Inflammatory macrophage treated with lipopolysaccharide for 4 hours (primary cell): Measurements from ENCODE around the gene CEP85L.

ENCODE experiments used
- DNase-seq: peaks from one replicate; pipeline ENCODE4 v3.0.0-alpha.2; 2020

Gene CEP85L

DNA sequence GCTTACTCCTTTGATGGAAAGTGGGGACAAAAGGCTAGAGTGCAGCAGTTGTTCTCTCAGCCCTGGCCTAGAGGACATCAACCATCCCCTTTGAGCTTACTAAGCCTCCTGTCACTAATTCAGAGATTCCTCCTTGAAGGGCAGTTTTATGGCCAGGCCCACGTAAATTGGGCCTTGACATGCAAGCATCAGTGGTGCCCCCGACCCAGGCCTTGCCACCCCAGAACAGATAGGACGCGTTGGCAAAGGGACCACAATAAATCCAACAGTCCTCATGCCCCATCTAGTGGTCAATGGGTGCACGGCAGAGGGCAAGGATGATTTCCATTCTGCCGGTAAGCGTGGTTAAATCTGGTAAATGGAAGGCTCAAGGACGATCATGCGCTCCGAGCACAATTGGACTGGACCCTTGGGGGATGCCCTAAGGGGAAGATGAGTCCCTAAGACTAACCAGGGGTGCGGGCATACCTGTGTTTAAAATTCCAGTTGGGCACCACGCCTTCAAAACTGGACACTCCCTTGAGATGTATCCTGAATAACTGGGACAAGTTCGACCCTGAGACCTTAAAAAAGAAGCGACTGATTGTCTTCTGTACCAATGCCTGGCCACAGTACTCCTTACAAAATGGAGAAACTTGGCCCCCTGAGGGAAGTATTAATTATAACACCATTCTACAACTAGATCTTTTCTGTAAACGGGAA, 32.6 kb downstream of the CEP85L start:
- peak; percentile 44 for DNase-seq

DNA sequence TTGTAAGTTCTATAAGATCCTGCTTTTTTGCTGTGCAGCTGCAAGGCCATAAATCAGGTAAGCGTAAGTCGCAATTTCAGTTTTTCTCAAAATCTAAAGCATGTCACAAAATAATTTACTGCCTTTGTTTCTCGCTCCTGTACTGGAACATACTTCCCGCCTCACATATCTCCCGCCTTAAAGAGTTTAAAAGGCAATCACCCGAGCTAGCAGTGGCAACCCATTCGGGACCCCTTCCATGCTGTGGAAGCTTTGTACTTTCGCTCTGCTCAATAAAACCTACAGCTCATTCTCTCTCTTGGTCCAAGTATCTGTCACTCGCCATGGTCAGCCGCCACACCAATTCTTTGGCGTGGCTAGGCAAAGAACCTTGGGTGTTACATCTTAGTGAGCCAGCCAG, 34.0 kb downstream of the CEP85L start:
- no peak for DNase-seq

DNA sequence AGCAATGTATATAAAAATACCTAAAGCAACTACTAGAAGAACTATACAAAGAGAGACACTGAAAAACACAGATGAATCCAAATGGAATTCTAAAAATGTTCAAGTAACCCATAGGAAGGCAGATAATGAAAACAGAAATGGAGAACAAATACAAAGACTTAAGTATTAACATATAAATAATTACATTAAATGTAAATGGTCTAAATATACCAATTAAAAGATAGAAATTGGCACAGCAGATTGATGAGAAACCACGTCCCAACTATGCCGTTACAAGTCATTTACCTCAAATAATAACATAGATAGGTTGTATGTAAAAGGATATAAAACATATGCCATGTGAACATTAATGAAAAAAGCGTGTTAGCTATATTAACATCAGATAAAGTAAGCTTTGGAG, 40.1 kb downstream of the CEP85L start:
- DNase-seq, result no peak

DNA sequence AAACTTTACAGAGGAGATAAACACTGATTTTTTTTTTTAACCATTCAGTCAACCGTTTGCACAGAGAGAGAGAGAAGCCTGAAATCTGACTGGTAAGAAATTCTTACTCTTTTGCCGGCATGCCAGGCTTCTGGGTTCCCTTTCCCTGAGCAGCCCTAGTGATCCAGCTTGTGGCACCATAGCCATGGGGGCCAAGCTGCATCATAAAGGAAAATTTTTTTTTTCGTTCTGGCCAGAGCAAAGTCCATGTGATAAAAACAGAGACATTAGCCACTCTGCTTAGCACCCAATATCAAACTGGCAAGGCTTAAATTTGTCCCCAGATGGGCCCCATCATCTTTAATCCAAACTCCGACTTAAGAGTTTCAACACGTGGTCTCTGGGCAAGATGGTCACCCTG, 44.5 kb downstream of the CEP85L start:
- DNase-seq, result no peak

- no peak for DNase-seq
Observed at GRCh38 chr6:118606268-118606667, 45.1 kb downstream of the CEP85L start.

DNA sequence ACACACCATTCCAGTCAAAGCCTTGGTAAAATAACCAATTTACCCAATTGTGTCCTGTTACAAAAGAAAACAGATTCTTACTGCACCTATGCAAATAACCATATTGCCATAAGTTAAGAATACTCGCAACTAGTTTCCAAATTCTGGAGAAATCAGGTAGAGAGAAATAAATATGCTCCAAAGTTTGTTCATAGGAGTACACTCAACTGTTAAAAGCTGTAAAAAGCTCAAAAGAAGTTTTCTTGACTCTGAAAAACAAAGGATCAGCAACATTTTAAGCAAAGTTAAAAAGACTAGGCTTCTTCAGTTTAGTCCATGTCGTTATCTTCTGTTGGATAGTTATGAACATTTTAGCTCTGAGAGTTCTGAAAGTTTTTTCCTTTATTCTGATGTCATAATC, 48.0 kb downstream of the CEP85L start:
- DNase-seq, result no peak

GRCh38 chr6:118602300-118602699, 49.1 kb downstream of the CEP85L start:
- no peak for DNase-seq

DNA sequence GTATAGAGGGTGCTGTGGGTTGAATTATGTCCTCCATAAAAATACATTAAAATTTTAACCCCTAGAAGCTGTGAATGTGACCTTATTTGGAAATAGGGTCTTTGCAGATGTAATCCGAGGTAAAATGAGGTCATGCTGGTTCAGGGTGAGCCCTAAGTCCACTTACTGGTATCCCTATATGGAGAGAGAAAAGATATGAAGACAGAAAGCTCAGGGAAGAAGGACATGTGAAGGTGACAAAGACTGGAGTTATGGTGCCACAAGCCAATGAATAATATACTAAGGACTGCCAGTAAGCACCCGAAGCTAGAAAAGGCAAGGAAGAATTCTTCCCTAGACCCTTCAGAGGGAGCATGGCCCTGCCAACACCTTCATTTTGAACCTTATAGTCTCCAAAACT, 53.1 kb downstream of the CEP85L start:
- no peak for DNase-seq

DNA sequence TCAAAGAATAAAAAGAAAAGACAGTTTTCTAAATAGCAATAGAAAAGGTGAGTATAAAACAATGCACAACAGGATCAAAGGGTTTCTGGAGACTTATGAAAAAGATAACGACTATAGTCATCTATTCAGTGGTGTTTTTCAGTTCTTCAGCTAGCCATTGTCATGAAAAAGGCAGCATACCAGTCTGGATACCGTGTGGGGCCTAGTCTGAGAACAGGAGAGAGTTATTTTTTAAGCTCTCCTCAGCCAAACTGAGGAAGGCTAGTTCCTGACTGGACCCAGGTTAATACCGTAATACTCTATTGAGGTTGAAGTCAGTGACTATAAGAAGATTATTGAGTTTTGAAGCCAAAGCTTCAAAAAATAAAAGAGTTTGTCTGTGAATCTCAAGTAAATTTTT, 53.8 kb downstream of the CEP85L start:
- DNase-seq, result no peak

DNA sequence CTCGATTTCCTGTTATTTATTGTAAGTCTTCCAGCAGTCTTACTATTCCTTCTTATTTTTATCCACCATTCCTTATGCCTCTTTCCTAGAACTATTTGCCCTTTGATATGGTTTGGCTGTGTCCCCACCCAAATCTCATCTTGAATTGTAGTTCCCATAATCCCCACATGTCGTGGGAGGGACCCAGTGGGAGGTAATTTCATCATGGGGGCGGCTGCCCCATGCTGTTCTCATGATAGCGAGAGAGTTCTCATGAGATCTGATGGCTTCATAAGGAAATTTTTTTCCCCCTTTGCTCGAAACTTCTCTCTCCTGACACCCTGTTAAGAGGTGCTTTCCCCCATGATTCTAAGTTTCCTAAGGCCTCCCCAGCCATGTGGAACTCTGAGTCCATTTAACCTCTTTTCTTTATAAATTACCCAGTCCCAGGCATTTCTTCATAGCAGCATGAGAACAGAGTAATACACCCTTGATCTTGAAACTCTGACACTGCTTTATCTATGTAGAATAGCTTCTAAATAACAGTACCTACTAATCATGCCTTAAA, 54.5 kb downstream of the CEP85L start:
- DNase-seq, result no peak

GRCh38 chr6:118594877-118595276, 56.5 kb downstream of the CEP85L start:
- peak; percentile 37 for DNase-seq

DNA sequence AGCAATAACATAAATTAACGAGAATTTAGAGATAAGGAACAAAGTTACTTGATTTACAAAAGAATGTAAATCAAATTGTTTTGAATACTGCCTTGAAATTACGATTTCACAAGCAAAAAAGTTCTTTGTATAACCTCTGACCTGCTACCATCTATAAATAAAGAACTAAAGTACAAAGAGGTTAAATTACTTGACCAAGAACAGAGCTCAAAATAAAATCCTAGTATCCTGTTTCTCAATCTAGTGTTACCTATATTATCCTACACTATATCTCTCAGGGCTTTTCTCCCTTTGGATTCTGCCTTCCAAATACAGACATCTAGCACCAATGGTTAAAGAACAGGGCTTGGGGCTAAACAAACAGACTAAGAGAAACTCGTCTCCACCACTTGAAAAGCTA, 59.5 kb downstream of the CEP85L start:
- DNase-seq, result no peak

DNA sequence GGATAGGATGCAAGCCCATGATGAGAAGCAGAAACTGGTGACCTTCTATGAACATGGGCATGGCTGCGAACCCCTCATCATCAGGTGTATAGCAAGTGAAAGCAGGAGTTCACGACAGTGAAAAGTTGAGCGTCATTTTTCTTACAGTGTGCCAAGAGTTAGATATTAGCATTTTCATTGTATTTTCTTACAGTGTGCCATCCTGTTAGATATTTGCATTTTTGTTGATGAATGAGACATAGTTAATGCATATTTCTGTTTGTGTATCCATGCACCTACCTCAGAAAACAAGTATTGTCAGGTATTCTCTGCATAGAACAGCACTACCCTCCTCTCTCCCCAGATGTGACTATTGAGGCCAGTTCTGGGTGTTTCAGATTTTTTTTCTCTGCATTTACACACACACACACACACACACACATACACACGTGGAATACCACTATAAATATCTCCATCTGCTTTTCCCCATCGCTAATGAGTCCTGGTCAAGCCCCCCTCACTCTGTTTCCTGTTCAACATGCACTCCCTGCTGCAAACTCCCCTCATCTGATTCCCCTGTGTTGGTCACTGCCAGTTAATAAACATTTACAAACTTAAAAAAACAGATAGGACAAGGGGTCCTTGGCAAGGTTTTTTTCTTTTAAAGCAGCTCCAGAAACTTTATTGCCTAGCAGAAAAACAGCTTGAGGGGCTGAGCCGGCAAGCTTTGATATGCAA, 61.6 kb downstream of the CEP85L start:
- no peak for DNase-seq

DNA sequence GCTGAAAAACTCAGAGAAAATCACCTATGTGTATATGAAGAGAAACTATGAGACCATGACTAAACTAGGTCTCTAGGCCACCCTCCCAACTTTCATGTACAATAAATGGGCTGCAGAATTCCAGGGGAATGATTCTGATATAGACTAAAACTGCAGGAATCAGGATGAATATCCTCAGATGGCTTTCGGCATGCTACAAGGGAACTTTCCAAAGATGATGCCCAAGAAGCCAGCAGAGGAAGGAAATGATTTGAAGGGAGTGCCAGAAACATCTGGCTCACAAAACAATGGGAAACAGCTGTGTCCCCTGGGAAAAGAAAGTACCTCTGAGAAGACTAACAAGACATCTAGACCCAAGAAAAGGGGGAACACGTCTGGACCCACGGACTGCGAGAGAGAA, 62.2 kb downstream of the CEP85L start:
- no peak for DNase-seq

GRCh38 chr6:118588626-118589025, 62.8 kb downstream of the CEP85L start:
- DNase-seq, result no peak

DNA sequence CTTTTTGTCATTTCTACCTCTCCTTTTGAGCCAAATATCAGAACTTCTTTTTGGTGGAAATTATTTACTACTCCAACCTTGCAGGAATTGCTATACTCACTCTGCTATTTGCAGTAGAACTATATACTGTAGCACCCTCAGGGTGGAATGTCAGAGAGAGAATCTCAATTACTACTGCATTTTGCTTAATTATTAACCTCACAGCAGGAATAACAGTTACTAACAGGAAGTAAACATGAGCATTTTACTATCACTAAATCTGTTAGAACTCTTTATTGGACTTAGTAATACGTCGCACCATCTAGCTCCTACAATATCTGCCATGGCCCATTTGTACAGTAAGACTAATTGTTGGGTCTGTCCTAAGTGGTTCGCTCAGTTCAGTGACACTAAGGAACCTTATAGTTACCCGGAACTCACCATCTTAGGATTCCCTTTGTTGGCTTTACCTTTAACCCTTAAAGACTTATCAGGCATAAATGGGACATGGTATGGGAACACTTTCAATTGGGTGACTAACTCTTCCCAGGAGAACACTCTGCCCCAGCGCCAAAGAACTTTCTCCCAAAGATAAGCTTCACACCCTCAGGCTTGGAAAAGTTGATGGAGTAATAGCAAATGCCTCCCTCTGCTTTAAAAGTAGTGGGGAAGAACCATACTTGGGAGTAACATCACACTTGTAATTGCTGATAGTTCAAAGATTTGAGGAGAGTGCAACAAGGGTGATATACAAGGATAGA, 64.5 kb downstream of the CEP85L start:
- no peak for DNase-seq

DNA sequence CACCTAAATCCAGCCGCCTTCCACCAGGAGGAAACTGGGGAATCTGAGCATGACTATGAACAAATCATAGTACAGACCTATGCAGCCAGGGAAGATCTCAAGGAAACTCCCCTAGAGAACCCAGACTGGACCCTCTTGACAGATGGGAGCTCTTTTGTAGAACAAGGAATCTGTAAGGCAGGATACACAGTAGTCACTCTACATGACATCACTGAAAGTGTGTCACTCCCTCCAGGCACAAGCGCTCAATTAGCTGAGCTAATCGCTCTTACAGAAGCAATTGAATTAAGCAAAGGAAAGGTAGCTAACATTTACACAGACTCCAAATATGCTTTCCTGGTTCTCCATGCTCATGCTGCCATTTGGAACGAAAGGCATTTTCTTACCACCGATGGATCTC, 66.5 kb downstream of the CEP85L start:
- DNase-seq, result no peak

- peak; percentile 75 for DNase-seq
Observed at GRCh38 chr6:118581489-118581959, 69.9 kb downstream of the CEP85L start.

- peak; percentile 64 for DNase-seq
Observed at GRCh38 chr6:118580585-118581419, 70.6 kb downstream of the CEP85L start.

DNA sequence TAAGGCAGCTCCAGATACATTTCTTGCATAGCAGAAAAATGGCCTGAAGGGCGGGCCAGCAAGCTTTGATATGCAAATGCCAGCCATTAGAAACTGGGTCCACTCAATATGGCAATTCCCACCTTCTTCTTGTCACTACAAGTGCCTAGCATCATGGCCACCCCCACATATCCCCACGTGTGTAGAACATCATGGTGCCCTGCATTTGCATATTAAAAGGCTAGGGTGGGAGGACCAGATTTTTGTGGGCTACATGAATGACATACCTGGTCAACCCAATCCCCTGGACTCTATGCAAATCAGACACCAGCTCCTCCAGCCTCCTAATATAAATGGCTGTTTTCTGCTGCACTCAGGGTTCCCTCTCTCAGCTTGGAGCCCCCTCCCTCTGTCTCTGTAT, 71.6 kb downstream of the CEP85L start:
- DNase-seq, result no peak

GRCh38 chr6:118578617-118579016, 72.8 kb downstream of the CEP85L start:
- no peak for DNase-seq

DNA sequence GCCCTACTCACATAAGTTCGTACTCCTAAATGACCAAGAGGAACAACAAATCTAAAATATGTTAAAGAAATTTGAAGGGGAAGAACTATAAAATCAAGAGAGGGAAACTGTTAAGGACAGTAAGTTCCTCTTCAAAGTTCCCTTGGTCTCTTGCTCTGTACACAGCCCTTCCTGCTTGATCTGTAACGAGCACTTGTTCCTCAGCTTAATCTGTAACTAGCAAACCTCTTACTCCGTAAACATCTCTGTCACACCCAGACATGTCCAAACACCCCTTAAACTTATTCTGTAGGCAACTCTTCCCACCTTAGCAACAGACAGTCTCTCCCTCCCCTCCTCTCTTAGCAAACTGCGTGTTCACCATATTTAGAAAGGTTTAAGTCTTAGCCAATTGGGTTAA, 73.4 kb downstream of the CEP85L start:
- no peak for DNase-seq
